Mesothelial cell of epicardium (in vitro differentiated cells): ENCODE measurements around the gene ZNHIT1. TPM values are rescaled to one million over a fixed set of nuclear protein-coding genes. Genes with fewer than 3 reads are reported as not detected.

Experiments used
- DNase-seq, 2 experiments: peaks; one replicate each; pipeline ENCODE4 v3.0.0; 2021; ENCODE audit warnings: low spot score in 2 of 2; ENCODE audit not compliant: unreplicated experiment in 2 of 2
- H3K27ac Mint-ChIP-seq: 2 replicates; pipeline ENCODE4 v1.8.0; 2021; ENCODE audit warnings: mixed read lengths
- H3K27me3 Mint-ChIP-seq: 2 replicates; pipeline ENCODE4 v1.8.0; 2021; ENCODE audit warnings: low read depth, mixed read lengths
- H3K36me3 Mint-ChIP-seq: 2 replicates; pipeline ENCODE4 v1.8.0; 2021; ENCODE audit warnings: mixed read lengths
- H3K4me1 Mint-ChIP-seq: 2 replicates; pipeline ENCODE4 v1.8.0; 2021; ENCODE audit warnings: mixed read lengths
- H3K4me3 Mint-ChIP-seq: 2 replicates; pipeline ENCODE4 v1.8.0; 2021; ENCODE audit warnings: mild to moderate bottlenecking, moderate library complexity, mixed read lengths
- H3K9me3 Mint-ChIP-seq: 2 replicates; pipeline ENCODE4 v1.8.0; 2021; ENCODE audit warnings: mixed read lengths
- CTCF ChIP-seq: fragments of 200-600 bp; sonication (generic); IDR thresholded peaks from one replicate; pipeline ENCODE4 v1.5.0; 2021; ENCODE audit warnings: antibody characterized with exemption; ENCODE audit not compliant: unreplicated experiment
- total RNA-seq: library from RNA; stranded (reverse); gene quantifications from 3 replicates; pipeline ENCODE4 v1.2.1, GENCODE V29; 2021

ZNHIT1 gene
- total RNA-seq, 1 donor from 2014 or later = 54.9 TPM

GRCh38 chr7:101216001-101216859 lies 1.7 kb upstream of the ZNHIT1 start:
- H3K27ac Mint-ChIP-seq = peak overlapping the region; percentile 51
- peaks cover 22% of the 10 kb centered on the region for H3K4me1 Mint-ChIP-seq
- peaks cover 2% of the 10 kb centered on the region for H3K36me3 Mint-ChIP-seq
- H3K9me3 Mint-ChIP-seq = no peaks in the 10 kb centered on the region
- H3K27me3 Mint-ChIP-seq = no peaks in the 10 kb centered on the region
- DNase-seq = no peak
- TF ChIP-seq CTCF = no peak
- peak overlapping the region; percentile 95 for H3K4me3 Mint-ChIP-seq

GRCh38 chr7:101216860-101217387 lies 1.0 kb upstream of the ZNHIT1 start:
- Mint-ChIP-seq H3K27me3 (no peaks in the 10 kb centered on the region), H3K9me3 (no peaks in the 10 kb centered on the region)

GRCh38 chr7:101218236-101219125 lies 516 bp downstream of the ZNHIT1 start:
- no peaks in the 10 kb centered on the region for H3K27me3 Mint-ChIP-seq
- peaks cover 22% of the 10 kb centered on the region for H3K4me1 Mint-ChIP-seq
- H3K36me3 Mint-ChIP-seq = peaks cover 15% of the 10 kb centered on the region
- H3K4me3 Mint-ChIP-seq = peak overlapping the region; percentile 95
- peak overlapping the region; percentile 90 for H3K27ac Mint-ChIP-seq
- no peak for TF ChIP-seq CTCF
- no peak for DNase-seq
- no peaks in the 10 kb centered on the region for H3K9me3 Mint-ChIP-seq

More at GRCh38 chr7:101216860-101217387, 1.0 kb upstream of the ZNHIT1 start:
- TF ChIP-seq CTCF = no peak
- Mint-ChIP-seq H3K36me3 (peaks cover 7% of the 10 kb centered on the region), H3K27ac (peak overlapping the region; percentile 51), H3K4me1 (peaks cover 22% of the 10 kb centered on the region), H3K4me3 (peak overlapping the region; percentile 95)
- no peak for DNase-seq

GRCh38 chr7:101220295-101220694 lies 2.3 kb downstream of the ZNHIT1 start:
- no peak overlapping the region for H3K4me3 Mint-ChIP-seq
- H3K27me3 Mint-ChIP-seq = no peaks in the 10 kb centered on the region
- TF ChIP-seq CTCF = no peak
- DNase-seq = no peak
- no peak overlapping the region for H3K27ac Mint-ChIP-seq
- no peaks in the 10 kb centered on the region for H3K9me3 Mint-ChIP-seq
- peaks cover 27% of the 10 kb centered on the region for H3K36me3 Mint-ChIP-seq
- peaks cover 22% of the 10 kb centered on the region for H3K4me1 Mint-ChIP-seq

GRCh38 chr7:101222275-101222830 lies 4.4 kb downstream of the ZNHIT1 start:
- no peaks in the 10 kb centered on the region for H3K9me3 Mint-ChIP-seq

More at GRCh38 chr7:101222275-101222830, 4.4 kb downstream of the ZNHIT1 start:
- no peaks in the 10 kb centered on the region for H3K27me3 Mint-ChIP-seq
- no peak for TF ChIP-seq CTCF
- H3K27ac Mint-ChIP-seq = no peak overlapping the region
- H3K4me3 Mint-ChIP-seq = no peak overlapping the region
- H3K4me1 Mint-ChIP-seq = peaks cover 13% of the 10 kb centered on the region
- no peak for DNase-seq
- H3K36me3 Mint-ChIP-seq = peaks cover 32% of the 10 kb centered on the region
